Neuronal stem cell (in vitro differentiated cells): ENCODE measurements around the gene MYBL2.

Experiments
- DNase-seq: peaks from one replicate; pipeline ENCODE4 v3.0.0-alpha.2; 2013; ENCODE audit warnings: low spot score
- H2AFZ ChIP-seq: one replicate; pipeline ENCODE4 v1.6.1; 2013; ENCODE audit warnings: mild to moderate bottlenecking, low read length, inconsistent platforms
- H2AK5ac ChIP-seq: 2 replicates; pipeline ENCODE4 v1.6.1; 2013; ENCODE audit warnings: low read depth, mild to moderate bottlenecking, inconsistent platforms, low read length, moderate library complexity, mixed read lengths
- H2BK120ac ChIP-seq: 2 replicates; pipeline ENCODE4 v1.6.1; 2013; ENCODE audit warnings: low read depth, mild to moderate bottlenecking, inconsistent platforms, low read length, moderate library complexity, mixed read lengths
- H2BK12ac ChIP-seq: one replicate; pipeline ENCODE4 v1.6.1; 2013; ENCODE audit warnings: low read length, inconsistent platforms
- H2BK15ac ChIP-seq: 2 replicates; pipeline ENCODE4 v1.6.1; 2013; ENCODE audit warnings: mild to moderate bottlenecking, low read length, inconsistent platforms, mixed read lengths
- H2BK5ac ChIP-seq: one replicate; pipeline ENCODE4 v1.6.1; 2013; ENCODE audit warnings: inconsistent platforms, mild to moderate bottlenecking, low read length, moderate library complexity
- H3K14ac ChIP-seq: one replicate; pipeline ENCODE4 v1.6.1; 2013; ENCODE audit warnings: low read length, inconsistent platforms
- H3K18ac ChIP-seq: 2 replicates; pipeline ENCODE4 v1.6.1; 2013; ENCODE audit warnings: low read length, inconsistent platforms
- H3K23ac ChIP-seq: 2 replicates; pipeline ENCODE4 v1.6.1; 2013; ENCODE audit warnings: low read depth, mild to moderate bottlenecking, mixed read lengths, low read length, inconsistent platforms; ENCODE audit not compliant: poor library complexity
- H3K27ac ChIP-seq: replicated peaks from 3 replicates; pipeline ENCODE4 v1.5.1; 2013; ENCODE audit warnings: low read length, inconsistent platforms
- H3K27me3 ChIP-seq, 3 experiments: 2 replicates each; pipeline ENCODE4 v1.6.1; 2013; ENCODE audit warnings: low read length in 3 of 3, mild to moderate bottlenecking in 2 of 3, inconsistent platforms in 1 of 3, low read depth in 1 of 3, mixed read lengths in 1 of 3, moderate library complexity in 1 of 3; ENCODE audit not compliant: control insufficient read depth in 3 of 3, insufficient read depth in 3 of 3
- H3K36me3 ChIP-seq, 2 donors: replicated peaks in 1 of 2; 2 replicates each; pipeline ENCODE4 v1.6.1; 2013; ENCODE audit warnings: low read length in 2 of 2; ENCODE audit not compliant: control insufficient read depth in 2 of 2, insufficient read depth in 2 of 2
- H3K4ac ChIP-seq: 2 replicates; pipeline ENCODE4 v1.6.1; 2013; ENCODE audit warnings: inconsistent platforms, mild to moderate bottlenecking, low read length, moderate library complexity
- H3K4me1 ChIP-seq, 2 donors: 1 replicate in 1 of 2; 2 replicates in 1 of 2; pipeline ENCODE4 v1.6.1; 2013; ENCODE audit warnings: low read length in 2 of 2, low read depth in 1 of 2; ENCODE audit not compliant: control insufficient read depth in 2 of 2, insufficient read depth in 1 of 2
- H3K4me2 ChIP-seq: one replicate; pipeline ENCODE4 v1.6.1; 2013; ENCODE audit warnings: mild to moderate bottlenecking, low read length, inconsistent platforms; ENCODE audit not compliant: insufficient read depth, poor library complexity, severe bottlenecking
- H3K4me3 ChIP-seq, 2 donors: 2 replicates each; pipeline ENCODE4 v1.5.1; 2013; ENCODE audit warnings: low read length in 2 of 2, mild to moderate bottlenecking in 2 of 2, inconsistent platforms in 1 of 2, moderate library complexity in 1 of 2
- H3K79me1 ChIP-seq: one replicate; pipeline ENCODE4 v1.6.1; 2013; ENCODE audit warnings: low read depth, mild to moderate bottlenecking, inconsistent platforms, low read length, moderate library complexity
- H3K9ac ChIP-seq: one replicate; pipeline ENCODE4 v1.6.1; 2013; ENCODE audit warnings: mild to moderate bottlenecking, low read depth, low read length, inconsistent platforms; ENCODE audit not compliant: poor library complexity
- H3K9me3 ChIP-seq, 2 donors: replicated peaks in 1 of 2; 2 replicates each; pipeline versions ENCODE3 to v1.6.1; 2013; ENCODE audit warnings: low read length in 2 of 2, mild to moderate bottlenecking in 2 of 2, inconsistent platforms in 1 of 2, low read depth in 1 of 2, mixed read lengths in 1 of 2, moderate library complexity in 1 of 2; ENCODE audit not compliant: control insufficient read depth in 2 of 2, insufficient read depth in 1 of 2
- H4K8ac ChIP-seq: one replicate; pipeline ENCODE4 v1.6.1; 2013; ENCODE audit warnings: low read depth, mild to moderate bottlenecking, inconsistent platforms, low read length, moderate library complexity
- H4K91ac ChIP-seq: one replicate; pipeline ENCODE4 v1.6.1; 2013; ENCODE audit warnings: low read length, low read depth, mild to moderate bottlenecking, inconsistent platforms; ENCODE audit not compliant: poor library complexity
- WGBS, 2 donors: extraction: QIAGEN DNeasy Blood & Tissue Kit; methylation state at CpG; one replicate each; pipeline ENCODE4 v1.1.7; 2013; ENCODE audit warnings: missing lambda C conversion rate in 2 of 2, mixed read lengths in 1 of 2; ENCODE audit not compliant: insufficient read length in 2 of 2, insufficient replicate concordance in 1 of 2; ENCODE audit errors: extremely low coverage in 2 of 2; 5-methylcytosine and 5-hydroxymethylcytosine counted together

The MYBL2 gene

DNA sequence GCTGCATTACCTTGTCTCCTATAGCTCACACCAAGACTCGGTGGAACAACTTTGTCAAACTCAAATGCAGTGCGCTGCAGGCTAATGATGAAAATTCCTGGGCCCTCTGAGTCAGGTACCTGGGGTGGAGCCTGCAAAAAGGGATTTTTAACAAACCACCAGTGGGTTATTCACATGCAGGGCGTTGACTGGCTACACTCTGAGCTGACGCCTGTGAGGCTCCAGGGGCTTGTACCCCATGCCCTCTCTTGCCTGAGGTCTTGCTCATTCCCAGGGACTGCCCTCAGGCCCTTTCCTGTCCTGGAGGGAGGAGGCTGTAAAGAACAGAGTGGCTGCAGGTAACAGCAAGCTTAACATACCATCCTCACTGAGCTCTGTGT, 50.7 kb downstream of the MYBL2 start:
- no peak overlapping the region for H2BK120ac ChIP-seq
- H3K9ac ChIP-seq: no peak overlapping the region
- no peaks in the 10 kb centered on the region for H3K79me1 ChIP-seq
- no peak overlapping the region for H3K23ac ChIP-seq
- peaks cover 18 to 46% of the 10 kb centered on the region in 2 donors for H3K36me3 ChIP-seq
- H2AK5ac ChIP-seq: no peak overlapping the region
- H3K4me1 ChIP-seq: peaks cover 0 to 8% of the 10 kb centered on the region in 2 donors
- no peak overlapping the region for H3K4me3 ChIP-seq
- DNase-seq: no peak
- no peak overlapping the region for H2BK15ac ChIP-seq
- no peak overlapping the region for H3K4ac ChIP-seq
- no peak overlapping the region for H3K14ac ChIP-seq
- no peak overlapping the region for H2AFZ ChIP-seq
- H2BK12ac ChIP-seq: no peak overlapping the region
- no peak overlapping the region for H3K4me2 ChIP-seq
- no CpG with 5 or more reads among the region's 4 CpGs for WGBS, 2 donors
- no peak overlapping the region for H2BK5ac ChIP-seq
- H4K91ac ChIP-seq: no peak overlapping the region
- H3K9me3 ChIP-seq: no peaks in the 10 kb centered on the region
- no peak overlapping the region for H3K18ac ChIP-seq
- H3K27me3 ChIP-seq: no peaks in the 10 kb centered on the region
- H3K27ac ChIP-seq: no peak overlapping the region
- no peak overlapping the region for H4K8ac ChIP-seq

DNA sequence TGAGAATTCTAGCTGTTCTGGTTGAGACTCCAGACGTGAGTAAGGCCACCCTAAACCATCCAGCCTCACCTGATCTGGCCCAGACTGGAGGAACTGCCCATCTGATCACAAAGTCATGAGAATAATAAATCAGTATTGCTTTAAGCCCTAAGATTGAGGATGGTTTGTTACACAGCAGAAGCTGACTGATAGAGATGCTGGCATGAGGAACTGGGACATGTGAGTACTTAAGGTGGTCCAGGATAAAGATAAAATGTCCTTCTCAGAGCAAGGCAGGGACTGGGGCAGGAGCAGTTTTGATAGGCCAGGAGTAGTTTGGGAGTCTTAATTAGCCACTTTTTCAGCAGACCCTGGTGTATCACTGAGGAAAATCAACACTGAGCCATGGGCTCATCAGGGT, 53.1 kb downstream of the MYBL2 start:
- no peak overlapping the region for H2AK5ac ChIP-seq
- no peak overlapping the region for H3K14ac ChIP-seq
- no peak overlapping the region for H3K9ac ChIP-seq
- no peak overlapping the region for H4K8ac ChIP-seq
- H4K91ac ChIP-seq: no peak overlapping the region
- no peaks in the 10 kb centered on the region for H3K27me3 ChIP-seq
- H3K4me3 ChIP-seq: no peak overlapping the region
- no peak for DNase-seq
- H3K9me3 ChIP-seq: no peaks in the 10 kb centered on the region
- no peak overlapping the region for H2BK120ac ChIP-seq
- no peak overlapping the region for H3K4ac ChIP-seq
- no peak overlapping the region for H3K27ac ChIP-seq
- no peak overlapping the region for H3K18ac ChIP-seq
- no peak overlapping the region for H2BK5ac ChIP-seq
- no peak overlapping the region for H3K4me2 ChIP-seq
- no peak overlapping the region for H3K23ac ChIP-seq
- no peaks in the 10 kb centered on the region for H3K79me1 ChIP-seq
- H2BK15ac ChIP-seq: no peak overlapping the region
- no peak overlapping the region for H2AFZ ChIP-seq
- no CpG with 5 or more reads among the region's 1 CpG for WGBS, 2 donors
- H3K36me3 ChIP-seq: peaks cover 7 to 27% of the 10 kb centered on the region in 2 donors
- peaks cover 0 to 8% of the 10 kb centered on the region in 2 donors for H3K4me1 ChIP-seq
- H2BK12ac ChIP-seq: no peak overlapping the region

DNA sequence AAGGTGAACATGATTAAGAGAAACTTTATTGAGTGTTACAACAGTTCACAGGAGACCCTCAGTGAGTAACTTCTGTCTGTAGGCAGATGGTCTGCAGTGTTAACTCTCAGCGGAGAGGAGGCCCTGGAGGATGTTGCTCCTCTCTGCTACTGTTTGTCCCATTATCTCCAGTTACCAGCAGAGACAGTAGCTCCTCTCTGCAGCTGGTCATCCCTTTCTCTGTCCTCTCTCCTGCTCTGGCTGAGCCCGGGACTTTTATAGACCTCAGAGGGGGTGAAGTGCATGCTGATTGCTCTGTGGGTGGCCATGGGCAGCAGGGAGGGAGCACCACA, 54.1 kb downstream of the MYBL2 start:
- Histone ChIP-seq H3K9me3 (no peaks in the 10 kb centered on the region), H3K27ac (no peak overlapping the region)
- no CpG with 5 or more reads among the region's 2 CpGs for WGBS, 2 donors

DNA sequence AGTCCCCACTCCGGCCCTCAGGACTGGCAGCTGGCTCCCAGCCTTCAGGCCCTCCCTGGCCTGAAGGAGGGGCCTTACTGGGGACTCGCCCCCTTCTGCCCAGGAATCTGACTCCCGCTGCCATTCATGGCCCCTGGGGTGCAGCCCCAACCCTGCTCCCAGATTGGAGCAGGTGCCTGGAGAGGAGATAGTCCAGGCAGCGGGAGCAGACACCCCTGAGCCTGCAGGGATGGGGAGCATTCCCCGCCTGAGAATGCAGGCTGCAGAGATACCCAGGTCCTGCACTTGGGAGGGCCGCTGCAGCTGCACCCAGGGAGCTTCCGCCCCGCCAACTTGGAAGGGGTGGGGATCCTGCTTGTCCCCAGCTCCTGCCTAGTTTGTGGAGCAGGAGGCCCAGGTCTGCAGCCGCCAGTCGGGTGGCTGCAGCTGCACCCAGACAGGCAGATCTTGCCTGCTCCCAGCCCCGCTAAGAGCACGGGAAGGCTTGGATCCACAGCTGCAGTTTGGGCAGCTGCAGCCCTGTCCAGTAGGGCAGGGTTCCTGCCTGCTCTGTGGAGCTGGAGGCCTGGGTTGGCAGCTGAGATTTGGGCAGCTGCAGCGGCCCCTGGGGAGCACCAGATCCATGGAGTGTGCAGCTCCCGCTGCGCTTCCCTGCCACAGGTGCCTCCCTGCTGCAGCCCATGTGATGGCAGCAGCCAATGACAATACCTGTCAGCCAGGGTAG, 54.7 kb downstream of the MYBL2 start:
- Histone ChIP-seq H2BK120ac (no peak overlapping the region), H3K4ac (no peak overlapping the region), H3K27ac (no peak overlapping the region), H4K8ac (no peak overlapping the region), H2BK15ac (no peak overlapping the region), H3K4me3 (no peak overlapping the region), H3K36me3 (peaks cover 2 to 12% of the 10 kb centered on the region in 2 donors), H2AFZ (no peak overlapping the region), H3K14ac (peak overlapping the region; percentile 75), H3K9me3 (no peaks in the 10 kb centered on the region), H3K18ac (no peak overlapping the region), H4K91ac (no peak overlapping the region), H2AK5ac (no peak overlapping the region), H2BK5ac (peak overlapping the region; percentile 30), H3K4me1 (peaks cover 0 to 8% of the 10 kb centered on the region in 2 donors), H3K9ac (no peak overlapping the region), H2BK12ac (no peak overlapping the region), H3K79me1 (no peaks in the 10 kb centered on the region), H3K27me3 (no peaks in the 10 kb centered on the region), H3K23ac (peak overlapping the region; percentile 66), H3K4me2 (no peak overlapping the region)
- no CpG with 5 or more reads among the region's 15 CpGs for WGBS, 2 donors
- DNase-seq: no peak

More for the DNA sequence above, 54.1 kb downstream of the MYBL2 start:
- H2BK5ac ChIP-seq: peak overlapping the region; percentile 30
- H4K8ac ChIP-seq: no peak overlapping the region
- no peak overlapping the region for H3K4ac ChIP-seq
- H2BK120ac ChIP-seq: no peak overlapping the region
- H2BK12ac ChIP-seq: no peak overlapping the region
- no peak overlapping the region for H2AFZ ChIP-seq
- no peak overlapping the region for H3K4me2 ChIP-seq
- H3K36me3 ChIP-seq: peaks cover 2 to 17% of the 10 kb centered on the region in 2 donors
- H3K4me1 ChIP-seq: peaks cover 0 to 8% of the 10 kb centered on the region in 2 donors
- H3K9ac ChIP-seq: no peak overlapping the region
- H2AK5ac ChIP-seq: no peak overlapping the region
- no peak overlapping the region for H4K91ac ChIP-seq
- no peak overlapping the region for H3K14ac ChIP-seq
- no peaks in the 10 kb centered on the region for H3K27me3 ChIP-seq
- no peak overlapping the region for H3K4me3 ChIP-seq
- H3K18ac ChIP-seq: no peak overlapping the region
- no peak overlapping the region for H2BK15ac ChIP-seq
- peak overlapping the region; percentile 66 for H3K23ac ChIP-seq
- DNase-seq: no peak
- no peaks in the 10 kb centered on the region for H3K79me1 ChIP-seq
